GM18951 (cell line): ENCODE measurements around the gene POGLUT2.

Experiments used
- POLR2A ChIP-seq: IDR thresholded peaks from 4 replicates; pipeline ENCODE4 v1.6.1; 2011; ENCODE audit warnings: mild to moderate bottlenecking; ENCODE audit not compliant: insufficient read length, insufficient read depth; ENCODE audit errors: extremely low read depth
- in situ Hi-C: fragments of 300-500 bp; cut with MboI; formaldehyde crosslinking; loops from one replicate; pipeline ENCODE4 v1.12.0; 2022; ENCODE audit warnings: low sequenced_read_pairs, mixed read lengths, inconsistent platforms; ENCODE audit not compliant: unreplicated experiment

Gene POGLUT2

GRCh38 chr13:102770435-102770834, 28.3 kb downstream of the POGLUT2 start:
- TF ChIP-seq POLR2A, result no peak
- in situ Hi-C loops, result no loop called here

DNA sequence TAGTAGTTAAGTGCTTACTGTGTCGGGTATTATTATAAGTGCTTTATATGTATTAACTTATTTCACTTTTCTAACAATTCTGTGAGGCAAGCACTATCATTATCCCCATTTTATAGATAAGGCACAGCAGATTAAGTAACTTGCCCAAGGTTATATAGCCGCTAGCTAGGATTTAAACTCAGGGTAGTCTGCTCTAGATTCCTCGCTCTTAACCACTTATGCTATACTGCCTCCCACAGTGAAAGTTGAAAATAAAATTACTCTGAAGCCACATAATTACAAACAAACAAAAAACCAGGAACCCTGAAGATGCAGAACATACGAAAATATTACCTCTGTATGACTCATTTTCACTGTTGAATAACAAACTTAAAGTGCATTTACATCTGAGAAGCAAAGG, 29.1 kb downstream of the POGLUT2 start:
- TF ChIP-seq POLR2A, result no peak
- in situ Hi-C loops, result no loop called here

DNA sequence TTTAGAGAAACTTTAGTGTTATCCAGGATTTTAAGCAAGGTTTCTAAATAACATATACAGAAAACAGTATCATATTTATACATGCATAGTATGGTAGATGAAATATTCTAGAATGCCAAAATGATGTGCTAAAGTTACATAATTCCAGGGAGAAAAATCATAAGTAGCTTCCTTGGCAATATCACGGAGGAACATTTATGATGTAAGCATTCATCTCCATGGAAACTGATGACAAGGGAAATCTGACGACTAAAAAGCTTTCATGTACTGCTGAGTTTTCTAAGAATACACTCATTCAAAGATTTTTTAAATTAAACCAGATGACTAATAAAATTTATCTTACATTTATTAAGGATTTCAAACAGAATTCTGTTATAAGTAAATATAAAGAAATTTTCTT, 29.9 kb downstream of the POGLUT2 start:
- in situ Hi-C loops, result no loop called here
- no peak for TF ChIP-seq POLR2A

- in situ Hi-C loops, result no loop called here
- TF ChIP-seq POLR2A, result no peak
Observed at GRCh38 chr13:102763741-102764140, 35.0 kb downstream of the POGLUT2 start.

DNA sequence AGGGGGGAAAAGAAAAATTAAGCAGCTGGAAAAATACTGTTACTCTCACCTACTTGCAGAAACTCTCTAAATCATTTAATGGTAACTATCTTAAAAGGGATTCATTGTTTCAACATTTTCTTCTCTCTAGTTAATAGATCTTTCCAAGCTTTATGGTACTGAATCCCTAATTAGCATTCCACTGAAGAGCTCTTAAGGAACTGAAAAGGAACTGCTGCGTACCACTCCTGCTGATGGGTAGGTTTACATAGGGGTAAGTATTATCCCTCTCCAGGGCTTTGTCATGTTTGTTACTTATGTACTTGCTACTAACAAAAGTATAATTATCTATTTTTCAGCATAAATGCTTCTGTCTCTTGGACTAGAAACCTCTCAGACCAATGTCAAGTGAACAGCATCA, 37.7 kb downstream of the POGLUT2 start:
- in situ Hi-C loops, result no loop called here
- no peak for TF ChIP-seq POLR2A

GRCh38 chr13:102758842-102759241, 39.9 kb downstream of the POGLUT2 start:
- no peak for TF ChIP-seq POLR2A
- in situ Hi-C loops, result no loop called here

- TF ChIP-seq POLR2A, result no peak
- in situ Hi-C loops, result no loop called here
Observed at GRCh38 chr13:102757006-102757405, 41.8 kb downstream of the POGLUT2 start.

DNA sequence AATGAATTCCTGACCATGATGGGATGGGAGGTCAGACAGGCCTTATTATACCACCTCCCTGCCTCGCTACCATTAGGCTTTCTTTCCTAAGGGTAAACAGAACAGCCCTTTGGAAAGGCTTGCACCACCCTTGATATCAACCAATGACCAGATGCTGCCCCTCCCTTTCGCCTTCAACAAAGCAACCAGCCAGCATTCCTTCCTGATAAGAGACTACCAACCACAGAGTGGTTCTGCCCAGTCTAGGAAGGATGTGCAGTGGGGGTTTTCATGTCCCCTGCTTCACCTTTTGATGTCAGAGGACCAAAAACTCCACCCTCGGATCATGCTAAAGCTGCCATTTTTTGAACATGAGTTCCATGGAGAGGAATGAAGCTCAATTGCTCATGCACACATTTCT, 46.9 kb downstream of the POGLUT2 start:
- in situ Hi-C loops, result no loop called here
- TF ChIP-seq POLR2A, result no peak

DNA sequence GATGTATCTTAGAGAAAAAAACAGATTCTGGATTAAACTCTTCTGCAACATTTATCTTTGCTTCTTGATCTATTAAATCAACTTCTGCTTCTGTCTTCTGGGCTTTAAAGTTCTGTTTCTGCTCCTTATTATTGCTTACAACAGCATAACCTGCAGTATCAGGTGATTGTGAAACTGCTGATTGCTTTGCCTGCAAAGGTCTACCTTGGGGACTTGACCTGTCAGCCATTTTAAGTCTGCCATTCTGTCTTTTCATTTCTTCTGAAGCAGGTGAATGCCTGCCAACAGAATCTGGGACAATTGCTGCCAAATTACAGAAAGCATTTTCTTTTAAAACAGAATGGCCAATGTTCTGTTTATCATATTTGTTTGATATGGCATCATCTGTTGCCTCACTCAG, 56.3 kb downstream of the POGLUT2 start:
- in situ Hi-C loops, result no loop called here
- no peak for TF ChIP-seq POLR2A

- TF ChIP-seq POLR2A, result no peak
- in situ Hi-C loops, result no loop called here
Observed at GRCh38 chr13:102742101-102742500, 56.7 kb downstream of the POGLUT2 start.
